Activated CD4-positive, CD25-positive, alpha-beta regulatory T cell treated with anti-CD3 and anti-CD28 coated beads, Interleukin-2, amount 50 U/mL, for 24 hours (primary cell): ENCODE data around the gene MYMX.
"Not testable (repeated sequence)": the region's sequence is repeated elsewhere in the genome, so short reads cannot be mapped to it uniquely, and the experiment has no call there.

ENCODE experiments used
- ATAC-seq, 2 donors: fragments of 150-1000 bp; cut with Tn5 transposase; one replicate each; pipeline ENCODE4 v1.10.0; 2021; ENCODE audit warnings: mild to moderate bottlenecking in 1 of 2, moderate library complexity in 1 of 2

MYMX gene

DNA sequence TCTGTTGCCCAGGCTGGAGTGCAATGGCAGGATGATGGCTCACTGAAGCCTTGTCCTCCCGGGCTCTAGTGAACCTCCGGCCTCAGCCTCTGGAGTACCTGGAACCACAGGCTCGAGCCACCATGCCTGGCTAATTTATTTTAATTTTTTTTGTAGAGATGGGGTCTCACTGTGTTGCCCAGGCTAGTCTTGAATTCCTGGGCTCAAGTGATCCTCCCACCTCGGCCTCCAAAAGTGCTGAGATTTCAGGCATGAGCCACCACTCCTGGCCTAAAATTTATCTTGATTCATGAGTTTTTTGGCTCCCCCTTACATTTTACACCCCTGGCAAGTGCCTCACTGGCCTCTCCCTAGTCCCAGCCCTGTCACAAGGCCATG lies 4.2 kb downstream of the MYMX start:
- ATAC-seq: no peak

DNA sequence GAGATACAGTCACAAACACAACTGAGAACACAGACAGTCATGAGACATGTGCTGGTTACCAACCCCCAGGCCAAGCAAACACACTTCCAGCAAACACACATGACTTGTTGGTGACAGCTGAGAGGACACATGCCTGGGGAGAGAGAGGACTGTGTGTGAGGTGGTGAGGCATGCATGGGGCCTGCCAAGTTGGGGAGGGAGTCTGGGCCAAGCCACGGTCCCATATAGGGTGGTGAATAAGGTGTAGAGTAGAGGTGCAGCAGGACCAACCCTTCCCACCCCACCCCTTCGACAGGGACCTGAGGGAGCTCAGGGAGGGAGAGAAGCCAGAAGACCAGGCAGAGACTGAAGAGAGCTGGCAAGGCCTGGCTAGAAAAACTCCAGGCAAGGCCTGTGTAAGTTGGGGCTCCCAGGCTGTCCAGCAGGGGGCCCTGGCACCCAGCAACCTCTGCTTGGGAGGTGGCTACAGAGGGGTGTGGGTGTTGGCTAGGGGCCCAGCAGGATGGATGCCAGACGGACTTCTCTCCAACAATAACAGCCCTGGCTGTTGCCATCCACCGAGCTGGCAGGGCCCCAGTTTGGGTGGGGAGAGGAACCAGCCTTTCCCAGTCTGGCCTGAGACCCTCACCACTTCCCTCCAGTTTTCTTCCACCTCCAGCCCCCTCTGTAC lies 4.7 kb downstream of the MYMX start:
- peak; percentile 37 to 41 for ATAC-seq

DNA sequence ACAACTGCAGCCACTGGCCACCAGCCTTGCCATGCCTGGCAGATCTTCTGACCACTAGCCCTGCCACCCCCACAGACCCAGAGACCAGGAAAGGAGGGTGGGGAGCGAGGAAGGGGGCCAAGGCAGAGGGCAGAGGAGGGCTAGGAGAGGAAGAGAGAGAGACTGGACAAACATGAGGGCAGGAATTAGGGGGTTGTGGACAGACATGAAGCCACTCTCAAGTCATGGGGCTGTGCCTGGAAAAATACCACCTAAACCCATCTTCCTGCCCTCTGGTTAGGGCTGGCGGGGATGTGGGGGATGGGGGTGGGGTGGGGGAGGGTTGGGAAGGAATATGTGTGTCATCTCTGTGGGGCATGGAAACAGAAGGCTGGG lies 5.2 kb downstream of the MYMX start:
- ATAC-seq: no peak

DNA sequence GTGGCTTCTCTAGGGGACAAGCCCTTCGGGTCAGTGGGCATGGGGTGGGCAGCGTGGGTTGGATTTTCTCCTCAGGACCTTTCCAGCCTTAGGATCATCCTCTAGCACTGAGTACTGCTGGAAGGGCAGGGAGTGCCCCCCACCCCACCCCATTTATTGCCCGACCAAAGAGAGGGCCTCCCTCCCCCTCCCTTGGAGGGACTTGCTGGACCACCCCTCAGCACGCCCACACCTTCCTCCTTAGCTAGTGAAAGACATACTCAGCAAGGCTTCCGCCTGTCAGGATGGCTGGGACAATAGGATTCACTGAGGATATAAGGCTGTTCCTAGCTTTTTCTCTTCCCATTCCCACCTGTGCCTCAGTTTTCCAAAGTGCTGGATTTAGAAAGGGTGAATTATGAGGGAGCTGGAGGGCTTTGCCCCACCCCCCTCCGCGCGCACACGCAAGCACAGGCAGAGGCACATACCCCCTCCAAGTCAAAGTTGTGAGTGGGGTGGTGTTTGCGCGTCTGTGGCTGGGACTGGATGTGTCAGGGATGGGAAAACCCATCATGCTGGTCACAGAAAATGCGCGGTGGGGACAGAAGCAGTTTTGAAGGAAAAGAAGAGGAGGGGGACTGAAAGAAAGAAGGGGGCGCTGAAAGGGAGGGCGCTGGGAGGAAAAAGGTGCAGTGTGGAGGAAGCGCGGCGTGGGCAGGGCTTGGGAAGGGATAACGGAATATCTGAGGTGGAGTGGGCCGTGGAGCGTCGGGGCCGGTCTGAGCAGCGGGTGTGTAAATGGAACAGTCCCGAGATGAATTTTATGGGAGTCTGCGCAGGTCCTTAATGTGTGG lies 6.0 kb downstream of the MYMX start:
- ATAC-seq: peak in 1 of 2 donors; percentile 1

DNA sequence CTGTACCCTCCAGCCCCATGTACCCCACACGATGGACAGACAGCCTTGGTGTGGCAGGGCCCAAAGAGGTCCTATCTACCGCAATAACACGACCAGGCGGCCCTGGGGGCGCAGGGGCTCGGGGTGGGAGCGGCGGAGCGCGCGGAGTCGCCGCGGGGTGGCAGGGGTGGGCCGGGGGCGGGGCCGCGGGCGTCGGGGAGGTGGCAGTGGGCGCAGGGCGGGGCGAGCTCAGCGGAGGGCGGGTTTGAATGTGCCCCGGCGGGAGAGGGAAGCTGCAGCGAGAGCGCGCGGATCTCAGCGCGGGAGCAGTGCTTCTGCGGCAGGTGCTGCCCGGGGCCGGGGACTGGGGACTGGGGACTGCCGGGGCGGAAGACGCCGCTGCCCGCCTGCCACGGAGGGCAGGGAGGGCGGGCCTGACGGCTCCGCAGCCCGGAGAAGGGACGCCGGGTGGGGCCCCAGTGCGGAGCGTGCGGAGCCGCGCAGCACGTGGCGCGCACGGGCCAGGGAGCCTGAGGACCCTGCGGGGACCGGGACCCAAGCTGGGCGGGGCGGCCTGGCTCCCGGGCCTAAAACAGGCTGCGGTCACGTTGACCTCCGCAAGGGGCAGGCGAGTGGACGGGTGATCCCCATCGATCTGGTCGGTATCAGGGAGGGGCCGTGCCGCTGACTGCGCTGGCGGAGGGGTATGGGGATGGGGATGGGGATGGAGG lies 6.7 kb downstream of the MYMX start, which contains the start of gene SLC29A1:
Gene SLC29A1, plus strand, starts transcription at position 277 of the 710 bp plus-strand sequence. CDS start 3,719 bp downstream, outside the sequence.
- ATAC-seq: peak; percentile 75 to 78

DNA sequence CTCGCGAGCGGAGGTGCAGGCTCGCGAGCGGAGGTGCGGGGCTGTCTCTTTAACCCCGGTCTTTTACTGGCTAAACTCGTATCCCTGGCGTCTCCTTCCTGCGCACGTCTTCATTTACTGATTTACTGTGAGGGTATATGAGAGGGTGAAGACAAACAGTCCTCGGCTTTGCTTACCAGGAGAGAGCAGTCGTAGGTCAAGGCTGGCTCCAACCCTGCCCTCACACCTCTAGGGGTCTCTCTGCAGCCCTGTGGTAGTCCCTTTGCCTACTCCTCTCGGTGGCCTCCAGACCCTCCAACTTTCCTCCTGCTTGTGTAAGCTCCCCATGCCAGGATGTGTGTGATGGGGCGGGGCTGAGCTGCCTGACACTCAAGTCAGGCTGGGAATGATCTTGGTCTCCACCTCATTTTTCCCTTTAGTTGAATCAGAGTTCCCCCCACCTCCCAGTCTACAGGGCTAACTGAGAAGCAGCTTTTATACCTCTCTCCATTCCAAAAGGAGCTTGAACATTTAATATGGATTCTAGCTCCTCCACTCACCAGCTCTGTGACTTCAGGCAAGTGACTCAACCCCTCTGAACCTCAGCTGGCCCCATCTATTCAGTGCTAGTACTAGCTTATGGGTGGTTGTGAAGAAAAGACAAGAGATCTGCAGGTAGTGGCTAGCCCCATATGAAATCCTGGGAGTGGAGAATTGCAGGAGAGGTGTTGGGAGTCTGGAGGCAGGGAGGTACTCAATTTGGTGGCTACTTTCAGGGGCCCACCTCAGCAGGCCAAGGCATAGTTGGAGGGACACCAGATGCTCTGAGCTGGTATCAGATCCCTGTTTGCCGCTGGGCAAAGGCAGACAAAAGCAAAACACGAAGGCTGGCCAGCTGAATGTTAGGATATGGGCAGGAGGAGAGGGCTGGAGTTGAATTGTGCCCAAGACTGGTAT lies 7.6 kb downstream of the MYMX start:
- peak; percentile 21 to 31 for ATAC-seq

DNA sequence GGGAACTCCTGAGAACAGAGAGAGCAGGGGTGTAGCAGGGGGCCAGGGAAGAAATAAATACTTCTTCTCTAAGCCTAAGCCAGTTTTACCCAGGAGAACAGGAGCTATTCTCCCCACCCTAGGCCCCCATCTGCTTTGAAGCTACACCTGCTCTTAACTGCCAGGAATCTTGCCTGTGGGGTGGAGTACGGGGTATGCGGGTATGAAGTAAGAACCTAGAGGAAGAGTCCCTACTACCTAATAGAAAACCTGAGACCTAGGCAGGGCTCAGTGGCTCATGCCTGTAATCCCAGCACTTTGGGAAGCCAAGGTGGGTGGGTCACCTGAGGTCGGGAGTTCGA lies 8.2 kb downstream of the MYMX start:
- no peak for ATAC-seq

DNA sequence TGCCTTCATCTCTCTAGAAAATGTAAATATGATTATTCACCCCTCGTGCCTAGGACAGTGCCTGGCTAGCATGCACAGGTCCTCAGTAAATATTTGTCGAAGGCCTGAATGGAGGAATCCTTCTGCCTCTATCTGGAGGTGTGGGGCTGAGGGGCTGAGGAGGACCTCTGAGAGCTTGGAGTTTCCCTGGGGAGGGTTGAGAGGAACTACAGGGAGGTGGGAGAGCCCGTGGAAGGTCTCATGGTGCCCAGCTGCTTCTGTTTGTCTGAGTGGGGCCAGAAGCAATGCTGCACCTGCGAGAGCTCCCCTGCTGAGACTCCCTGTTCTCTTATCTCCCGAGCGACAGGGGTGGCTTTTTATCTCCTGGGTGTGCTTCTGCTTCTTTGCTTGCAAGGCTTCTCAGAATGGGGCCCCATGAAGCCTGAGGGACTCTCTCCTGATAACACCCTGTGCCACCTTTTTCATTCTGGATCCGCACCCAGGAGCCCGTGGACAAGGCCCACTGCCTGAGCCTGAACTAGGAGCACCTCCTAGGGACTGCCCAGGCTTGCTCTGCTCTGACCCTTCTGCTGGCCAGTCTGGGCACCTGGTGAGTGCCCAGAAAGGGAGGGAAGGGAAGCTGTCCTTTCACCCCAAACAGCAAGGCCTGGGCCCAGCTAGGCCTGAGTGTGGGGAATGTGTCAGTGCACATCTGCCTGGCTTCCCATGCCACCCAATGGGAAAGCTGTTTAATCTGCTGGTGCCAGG lies 9.0 kb downstream of the MYMX start:
- ATAC-seq: no peak

DNA sequence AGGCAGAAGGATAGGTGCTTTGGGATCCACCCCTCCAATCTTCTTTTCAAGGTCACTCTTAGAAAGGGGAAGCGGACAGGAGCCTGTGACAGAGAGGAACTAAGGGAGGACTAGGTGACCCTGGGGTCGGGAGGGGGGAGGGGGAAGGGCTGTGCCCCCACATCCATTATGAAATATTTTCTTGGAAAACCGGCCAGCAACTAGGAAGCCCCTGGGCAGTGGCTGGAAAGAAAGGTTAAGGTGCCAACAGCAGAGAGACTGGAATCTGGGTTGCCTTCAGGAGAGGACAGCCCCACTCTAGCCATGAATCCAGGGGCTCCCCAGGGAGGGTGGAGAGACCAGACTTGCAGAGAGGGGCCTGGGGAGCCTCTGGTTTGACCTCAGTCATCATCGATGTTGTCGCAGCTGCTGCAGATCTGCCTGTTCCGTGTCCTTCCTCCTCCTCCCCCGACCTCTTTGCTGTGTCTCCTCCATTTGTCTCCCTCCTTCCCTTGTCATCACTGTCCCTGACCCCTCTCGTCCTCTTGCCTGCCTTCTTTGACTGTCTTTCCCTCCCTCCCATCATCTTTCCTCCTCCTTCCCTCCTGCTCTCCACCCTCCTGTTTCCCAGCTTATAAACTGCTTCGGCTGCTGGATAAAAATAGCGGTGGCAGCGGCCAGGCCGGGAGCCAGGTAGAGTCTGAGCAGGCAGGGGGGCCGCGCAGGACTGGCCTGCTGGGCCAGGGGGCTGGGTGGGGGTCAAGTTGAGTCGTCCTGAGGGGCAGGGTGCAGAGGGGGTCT lies 9.8 kb downstream of the MYMX start:
- ATAC-seq: no peak

DNA sequence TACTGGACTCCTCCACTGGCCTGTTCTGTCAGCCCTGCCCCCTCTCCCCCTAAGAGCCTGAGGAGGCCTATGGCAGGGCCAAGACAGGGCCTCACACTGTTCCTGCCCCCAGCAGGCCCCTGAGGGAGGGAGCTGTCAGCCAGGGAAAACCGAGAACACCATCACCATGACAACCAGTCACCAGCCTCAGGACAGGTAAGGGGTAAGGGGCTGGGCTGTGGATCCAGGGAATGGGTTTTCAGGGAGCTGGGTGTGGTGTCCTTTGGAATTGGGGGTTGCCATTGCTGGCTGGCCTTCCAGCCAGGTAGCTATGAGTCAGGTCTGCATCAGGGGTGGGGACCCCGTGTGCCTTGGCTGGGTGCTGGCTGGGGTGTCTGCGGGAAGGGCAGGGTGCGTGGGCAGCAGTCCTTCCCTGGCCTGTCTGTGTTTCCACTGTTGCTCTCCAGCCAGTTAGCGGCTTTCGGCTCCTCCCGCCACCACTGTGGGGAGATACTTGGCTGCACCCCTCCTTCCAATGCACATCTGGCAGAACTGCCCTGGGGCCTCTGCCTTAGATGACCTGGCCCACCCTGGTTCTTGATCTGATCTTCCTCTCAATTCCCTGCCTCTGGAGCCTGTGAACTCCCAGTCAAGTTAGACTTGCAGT lies 10.5 kb downstream of the MYMX start:
- no peak for ATAC-seq

DNA sequence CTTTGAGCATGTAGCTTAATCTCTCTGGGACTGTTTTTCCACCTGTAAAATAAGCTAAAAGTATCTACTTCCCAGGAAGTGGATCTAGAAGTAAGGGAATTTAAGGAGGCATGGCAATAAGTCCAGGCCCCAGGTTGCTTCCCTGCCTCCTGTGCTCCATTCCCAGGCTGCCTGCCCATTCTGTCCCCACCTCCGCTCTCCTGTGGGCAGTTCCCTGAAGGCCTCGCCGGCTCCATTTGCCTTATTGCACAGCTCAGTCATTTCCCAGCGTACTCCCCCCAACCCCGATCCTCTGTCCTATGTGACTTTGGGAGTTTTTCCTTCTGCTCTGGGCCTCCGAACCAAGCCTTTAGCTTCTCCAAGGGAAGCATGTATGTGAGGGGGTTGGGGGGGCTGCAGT lies 11.3 kb downstream of the MYMX start:
- ATAC-seq: no peak

DNA sequence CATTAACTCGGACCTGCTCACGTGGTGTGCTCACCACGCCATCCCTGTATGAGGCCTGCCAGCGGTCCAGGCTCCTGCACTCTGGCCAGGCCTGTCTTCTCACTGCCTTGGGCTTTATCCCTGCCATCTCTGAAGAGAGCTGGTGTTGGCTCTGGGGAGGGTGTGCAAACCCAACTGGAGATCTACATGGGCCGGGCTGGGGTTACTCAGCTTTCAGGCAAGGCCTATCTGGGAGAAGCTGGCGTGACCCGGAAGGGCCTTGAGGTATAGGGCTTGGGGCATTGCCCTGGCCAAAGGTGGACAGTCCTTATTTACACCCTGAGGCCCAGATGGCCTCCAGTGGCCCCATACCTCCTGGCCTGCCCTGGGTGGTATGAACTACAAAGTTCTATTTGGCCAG lies 11.7 kb downstream of the MYMX start:
- ATAC-seq: no peak

DNA sequence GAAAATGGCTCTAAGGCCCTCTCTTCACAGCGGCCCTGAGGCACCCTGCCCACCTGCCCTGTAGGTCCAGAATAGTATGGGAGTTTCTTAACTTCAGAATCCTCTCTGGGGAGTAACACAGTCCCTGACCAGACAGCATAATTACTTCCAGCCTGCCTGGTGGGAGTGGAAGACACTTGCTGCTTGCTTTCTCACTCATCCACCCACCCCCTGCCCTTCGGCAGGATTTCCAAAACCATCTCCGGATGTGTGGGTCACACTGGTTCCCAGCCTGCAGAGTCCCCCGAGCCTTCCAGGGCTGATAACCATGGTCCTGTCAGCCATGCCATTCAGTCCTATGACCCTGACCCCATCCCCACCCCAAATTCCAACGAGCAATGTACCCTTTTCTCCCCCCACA lies 12.1 kb downstream of the MYMX start:
- no peak for ATAC-seq

DNA sequence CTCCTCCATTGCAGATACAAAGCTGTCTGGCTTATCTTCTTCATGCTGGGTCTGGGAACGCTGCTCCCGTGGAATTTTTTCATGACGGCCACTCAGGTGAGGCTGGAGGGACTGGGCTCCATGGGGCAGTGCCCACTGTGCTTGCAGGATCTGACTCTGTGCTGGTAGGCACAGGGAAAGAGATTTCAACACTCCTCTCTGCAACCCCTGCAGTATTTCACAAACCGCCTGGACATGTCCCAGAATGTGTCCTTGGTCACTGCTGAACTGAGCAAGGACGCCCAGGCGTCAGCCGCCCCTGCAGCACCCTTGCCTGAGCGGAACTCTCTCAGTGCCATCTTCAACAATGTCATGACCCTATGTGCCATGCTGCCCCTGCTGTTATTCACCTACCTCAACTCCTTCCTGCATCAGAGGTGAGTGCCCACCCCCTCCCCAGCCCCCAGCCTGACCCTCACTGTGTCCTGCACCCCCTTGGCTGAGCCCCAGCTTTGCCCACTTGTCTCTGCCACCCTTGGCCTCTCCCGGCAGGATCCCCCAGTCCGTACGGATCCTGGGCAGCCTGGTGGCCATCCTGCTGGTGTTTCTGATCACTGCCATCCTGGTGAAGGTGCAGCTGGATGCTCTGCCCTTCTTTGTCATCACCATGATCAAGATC lies 12.8 kb downstream of the MYMX start:
- no peak for ATAC-seq

DNA sequence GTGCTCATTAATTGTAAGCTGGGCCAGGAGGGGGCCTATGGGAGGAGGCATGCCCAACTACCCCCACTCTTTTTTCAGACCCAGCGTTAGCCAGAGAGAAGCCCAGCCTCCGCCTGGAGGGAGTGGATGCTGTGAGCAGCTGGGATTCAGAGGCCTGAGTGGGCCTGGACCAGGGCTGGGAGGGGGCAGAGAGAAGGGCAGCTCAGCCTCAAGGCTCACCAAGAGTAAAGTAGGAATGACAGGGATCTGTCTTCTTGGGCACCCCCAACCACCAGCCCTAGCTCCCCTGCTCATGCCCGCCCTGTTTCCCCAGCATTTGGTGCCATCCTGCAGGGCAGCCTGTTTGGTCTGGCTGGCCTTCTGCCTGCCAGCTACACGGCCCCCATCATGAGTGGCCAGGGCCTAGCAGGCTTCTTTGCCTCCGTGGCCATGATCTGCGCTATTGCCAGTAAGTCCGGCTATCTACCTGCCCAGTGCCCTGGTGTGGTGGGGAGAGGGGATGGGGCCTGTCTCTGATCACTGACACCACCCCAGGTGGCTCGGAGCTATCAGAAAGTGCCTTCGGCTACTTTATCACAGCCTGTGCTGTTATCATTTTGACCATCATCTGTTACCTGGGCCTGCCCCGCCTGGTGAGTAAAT lies 13.4 kb downstream of the MYMX start:
- ATAC-seq: no peak

DNA sequence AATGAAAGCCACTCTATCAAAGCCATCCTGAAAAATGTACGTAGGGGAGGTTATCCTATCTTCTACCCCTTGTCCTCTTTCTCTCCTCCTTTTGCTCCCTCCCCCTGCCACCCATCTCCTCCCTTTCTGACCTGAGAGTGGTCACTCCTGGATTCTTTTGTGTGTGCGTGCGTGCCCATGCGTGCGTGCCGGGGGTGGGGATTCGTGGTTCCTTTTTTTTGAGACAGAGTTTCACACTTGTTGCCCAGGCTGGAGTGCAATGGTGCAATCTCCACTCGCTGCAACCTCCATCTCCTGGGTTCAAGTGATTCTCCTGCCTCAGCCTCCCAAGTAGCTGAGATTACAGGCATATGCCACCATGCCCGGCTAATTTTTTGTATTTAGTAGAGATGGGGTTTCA lies 14.7 kb downstream of the MYMX start:
- ATAC-seq: not testable (repeated sequence)

DNA sequence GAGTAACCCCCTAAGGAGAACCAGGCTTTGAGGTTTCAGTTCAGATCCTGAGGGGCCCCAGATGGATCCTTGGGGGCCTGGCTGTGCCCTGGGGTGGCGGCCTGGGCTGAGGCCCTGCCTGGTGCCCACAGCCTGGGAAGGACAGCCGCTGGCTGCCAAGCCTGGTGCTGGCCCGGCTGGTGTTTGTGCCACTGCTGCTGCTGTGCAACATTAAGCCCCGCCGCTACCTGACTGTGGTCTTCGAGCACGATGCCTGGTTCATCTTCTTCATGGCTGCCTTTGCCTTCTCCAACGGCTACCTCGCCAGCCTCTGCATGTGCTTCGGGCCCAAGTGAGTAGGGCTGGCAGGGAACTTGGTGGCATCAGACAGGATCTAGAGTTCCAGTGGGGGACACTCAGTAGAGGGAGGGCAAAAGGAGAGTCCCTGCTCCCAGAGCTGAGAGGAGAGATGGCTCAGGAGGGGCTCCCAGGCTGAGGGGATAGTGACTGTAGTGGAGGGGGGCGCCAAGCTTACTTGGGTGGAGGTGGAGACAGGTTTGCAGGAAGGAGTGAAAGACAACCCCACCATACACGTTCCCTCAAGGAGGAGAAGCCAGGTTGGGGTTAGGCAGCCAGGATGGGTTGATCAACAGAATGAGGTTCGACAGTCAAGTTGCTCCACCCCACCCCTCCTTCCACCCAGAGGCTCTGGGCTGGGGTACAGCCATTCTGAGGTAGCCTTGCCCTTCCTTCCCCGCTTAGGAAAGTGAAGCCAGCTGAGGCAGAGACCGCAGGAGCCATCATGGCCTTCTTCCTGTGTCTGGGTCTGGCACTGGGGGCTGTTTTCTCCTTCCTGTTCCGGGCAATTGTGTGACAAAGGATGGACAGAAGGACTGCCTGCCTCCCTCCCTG lies 16.2 kb downstream of the MYMX start:
- no peak for ATAC-seq

DNA sequence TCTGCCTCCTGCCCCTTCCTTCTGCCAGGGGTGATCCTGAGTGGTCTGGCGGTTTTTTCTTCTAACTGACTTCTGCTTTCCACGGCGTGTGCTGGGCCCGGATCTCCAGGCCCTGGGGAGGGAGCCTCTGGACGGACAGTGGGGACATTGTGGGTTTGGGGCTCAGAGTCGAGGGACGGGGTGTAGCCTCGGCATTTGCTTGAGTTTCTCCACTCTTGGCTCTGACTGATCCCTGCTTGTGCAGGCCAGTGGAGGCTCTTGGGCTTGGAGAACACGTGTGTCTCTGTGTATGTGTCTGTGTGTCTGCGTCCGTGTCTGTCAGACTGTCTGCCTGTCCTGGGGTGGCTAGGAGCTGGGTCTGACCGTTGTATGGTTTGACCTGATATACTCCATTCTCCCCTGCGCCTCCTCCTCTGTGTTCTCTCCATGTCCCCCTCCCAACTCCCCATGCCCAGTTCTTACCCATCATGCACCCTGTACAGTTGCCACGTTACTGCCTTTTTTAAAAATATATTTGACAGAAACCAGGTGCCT lies 16.9 kb downstream of the MYMX start:
- no peak for ATAC-seq
